GM23338 (cell line): ENCODE results near the gene FCN2. TPM values are rescaled to one million over a fixed set of nuclear protein-coding genes. Genes with fewer than 3 reads are reported as not detected.

Source experiments
- ATAC-seq: fragments of 200-7000 bp; cut with Tn5 transposase; 3 replicates; pipeline ENCODE4 v1.9.1; 2020
- DNase-seq: peaks from one replicate; pipeline ENCODE4 v3.0.0-alpha.2; 2015; ENCODE audit warnings: low spot score
- H2AFZ ChIP-seq: fragments of 200-600 bp; sonication (generic); 2 replicates; pipeline ENCODE4 v1.8.0; 2016; ENCODE audit warnings: antibody characterized with exemption, mild to moderate bottlenecking, moderate library complexity
- H3F3A ChIP-seq: fragments of 200-600 bp; sonication (generic); replicated peaks from 2 replicates; pipeline ENCODE4 v1.8.0; 2017; ENCODE audit warnings: antibody characterized with exemption, mixed run types, low read depth
- H3K27ac ChIP-seq: fragments of 200-600 bp; sonication (generic); 2 replicates; pipeline ENCODE4 v1.6.1; 2016; ENCODE audit warnings: low read depth
- H3K27me3 ChIP-seq: fragments of 200-600 bp; sonication (generic); 2 replicates; pipeline ENCODE4 v1.8.0; 2016; ENCODE audit warnings: mild to moderate bottlenecking, mixed run types, moderate library complexity; ENCODE audit not compliant: insufficient read depth
- H3K36me3 ChIP-seq: fragments of 200-600 bp; sonication (generic); 2 replicates; pipeline ENCODE4 v1.8.0; 2016; ENCODE audit warnings: mild to moderate bottlenecking; ENCODE audit not compliant: insufficient read depth
- H3K4me1 ChIP-seq: fragments of 200-600 bp; sonication (generic); 2 replicates; pipeline ENCODE4 v1.8.0; 2016; ENCODE audit warnings: mild to moderate bottlenecking, moderate library complexity; ENCODE audit not compliant: insufficient read depth
- H3K4me2 ChIP-seq: fragments of 200-600 bp; sonication (generic); 2 replicates; pipeline ENCODE4 v1.7.1; 2017; ENCODE audit warnings: mixed run types
- H3K4me3 ChIP-seq: fragments of 200-600 bp; sonication (generic); 2 replicates; pipeline ENCODE4 v1.6.1; 2016; ENCODE audit warnings: mixed run types
- H3K79me2 ChIP-seq: fragments of 200-600 bp; sonication (generic); replicated peaks from 2 replicates; pipeline ENCODE4 v1.8.0; 2017; ENCODE audit warnings: mild to moderate bottlenecking; ENCODE audit not compliant: insufficient read depth
- H3K9me2 ChIP-seq: fragments of 200-600 bp; sonication (generic); 2 replicates; pipeline ENCODE4 v1.8.0; 2017; ENCODE audit not compliant: insufficient read depth
- H4K20me1 ChIP-seq: fragments of 200-600 bp; sonication (generic); replicated peaks from 2 replicates; pipeline ENCODE4 v1.8.0; 2017; ENCODE audit warnings: mild to moderate bottlenecking; ENCODE audit not compliant: insufficient read depth
- H3K27ac Mint-ChIP-seq: 2 replicates; pipeline ENCODE4 v1.8.0; 2020; ENCODE audit warnings: inconsistent platforms, mild to moderate bottlenecking, moderate library complexity, mixed read lengths
- H3K27me3 Mint-ChIP-seq: 3 replicates; pipeline ENCODE4 v1.8.0; 2022; ENCODE audit warnings: low read depth, mild to moderate bottlenecking, moderate library complexity, mixed read lengths, inconsistent platforms; ENCODE audit not compliant: insufficient read depth, poor library complexity
- H3K36me3 Mint-ChIP-seq: 3 replicates; pipeline ENCODE4 v1.8.0; 2021; ENCODE audit warnings: low read depth, mild to moderate bottlenecking, inconsistent platforms, moderate library complexity, mixed read lengths
- H3K4me1 Mint-ChIP-seq: 3 replicates; pipeline ENCODE4 v1.8.0; 2020; ENCODE audit warnings: mild to moderate bottlenecking, inconsistent platforms, mixed read lengths
- H3K4me3 Mint-ChIP-seq: 3 replicates; pipeline ENCODE4 v1.8.0; 2021; ENCODE audit warnings: moderate library complexity, mild to moderate bottlenecking, inconsistent platforms, mixed read lengths
- H3K9me3 Mint-ChIP-seq: 3 replicates; pipeline ENCODE4 v1.8.0; 2020; ENCODE audit warnings: moderate library complexity, mild to moderate bottlenecking, inconsistent platforms, mixed read lengths
- EZH2phosphoT487 ChIP-seq: fragments of 200-600 bp; sonication (generic); IDR thresholded peaks from one replicate; pipeline ENCODE4 v1.8.1; 2018; ENCODE audit warnings: antibody characterized with exemption; ENCODE audit not compliant: unreplicated experiment
- JUNB ChIP-seq: IDR thresholded peaks from one replicate; pipeline ENCODE4 v1.6.1; 2016; ENCODE audit warnings: antibody characterized with exemption; ENCODE audit not compliant: unreplicated experiment
- STAT1 ChIP-seq: IDR thresholded peaks from one replicate; pipeline ENCODE4 v1.6.1; 2016; ENCODE audit warnings: antibody characterized with exemption; ENCODE audit not compliant: unreplicated experiment
- ZNF114 ChIP-seq: fragments of 250-450 bp; sonication (Bioruptor Pico); IDR thresholded peaks from 2 replicates; pipeline ENCODE4 v1.5.0; 2020; ENCODE audit warnings: mild to moderate bottlenecking, moderate library complexity
- ZNF331 ChIP-seq: fragments of 250-450 bp; sonication (Bioruptor Pico); IDR thresholded peaks from 2 replicates; pipeline ENCODE4 v1.5.0; 2020; ENCODE audit warnings: low read depth, mild to moderate bottlenecking, moderate library complexity
- polyA plus RNA-seq: library from polyadenylated mRNA; unstranded; fragments of >200 nt; fragmentation: Nextera tagmentation; extraction: Ambion mirVana; gene quantifications from 2 replicates; pipeline ENCODE4 v1.2.1, GENCODE V29; 2016
- total RNA-seq: library from RNA; depleted of rRNA; stranded (reverse); fragments of >200 nt; shearing (Covaris generic); gene quantifications from 2 replicates; pipeline ENCODE4 v1.2.3, GENCODE V29; 2014
- TF ChIP-seq, protein P1 (sequence below), 2 experiments: fragments of 200-600 bp in 1 of 2; sonication (generic) in 1 of 2; conservative IDR thresholded peaks; 2 replicates each; pipeline versions ENCODE4 v1.5.1 to v1.6.1; 2016 to 2017; ENCODE audit warnings: antibody characterized with exemption in 2 of 2, low read depth in 2 of 2, mild to moderate bottlenecking in 2 of 2, moderate library complexity in 1 of 2
- TF ChIP-seq, protein P2 (sequence below): IDR thresholded peaks from one replicate; pipeline ENCODE4 v1.6.1; 2018; ENCODE audit warnings: antibody characterized with exemption; ENCODE audit not compliant: unreplicated experiment
- TF ChIP-seq, protein P3 (sequence below): fragments of 250-450 bp; sonication (Bioruptor Pico); IDR thresholded peaks from 2 replicates; pipeline ENCODE4 v1.5.0; 2020; ENCODE audit warnings: mild to moderate bottlenecking, moderate library complexity

FCN2 gene
- total and polyA plus RNA-seq, 2 experiments from 2014 or later = not detected

DNA sequence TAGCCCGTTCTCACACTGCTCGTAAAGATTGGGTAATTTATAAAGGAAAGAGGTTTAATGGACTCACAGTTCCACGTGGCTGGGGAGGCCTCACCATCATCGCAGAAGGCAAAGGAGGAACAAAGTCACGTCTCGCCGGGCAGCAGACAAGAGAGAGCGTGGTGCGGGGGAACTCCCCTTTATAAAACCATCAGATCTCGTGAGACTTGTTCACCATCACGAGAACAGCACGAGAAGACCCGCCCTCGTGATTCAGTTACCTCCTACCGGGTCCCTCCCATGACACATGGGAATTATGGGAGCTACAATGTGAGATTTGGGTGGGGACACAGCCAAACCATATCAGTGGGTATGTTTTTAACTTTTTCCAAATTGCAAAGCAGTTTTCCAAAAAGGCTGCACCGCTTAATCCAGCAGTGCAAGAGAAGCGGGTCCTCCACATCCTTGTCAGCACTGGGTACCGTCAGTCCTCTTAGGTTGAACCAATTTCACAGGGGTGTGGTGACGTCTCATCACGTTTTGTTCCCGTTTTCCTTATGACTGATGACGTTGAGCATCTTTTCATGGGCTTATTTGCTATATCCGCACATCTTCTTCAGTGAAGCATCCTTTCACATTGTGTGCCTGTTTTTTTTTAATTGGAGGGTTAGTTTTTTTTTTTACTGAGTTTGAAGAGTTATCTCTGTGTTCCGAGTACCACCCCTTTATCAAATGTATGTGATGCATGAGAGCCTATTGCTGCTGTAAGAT lies 8.0 kb upstream of the FCN2 start:
- Histone ChIP-seq H2AFZ (no peak overlapping the region), H3K27ac (no peak overlapping the region), H3K4me1 (no peaks in the 10 kb centered on the region), H3F3A (no peaks in the 10 kb centered on the region), H3K36me3 (no peaks in the 10 kb centered on the region), H3K27me3 (no peaks in the 10 kb centered on the region), H3K9me2 (no peaks in the 10 kb centered on the region), H4K20me1 (no peaks in the 10 kb centered on the region), H3K79me2 (no peaks in the 10 kb centered on the region), H3K4me3 (no peak overlapping the region), H3K4me2 (no peak overlapping the region)
- no peak overlapping the region for H3K27ac Mint-ChIP-seq
- ATAC-seq (no peak), DNase-seq (no peak)
- no peaks in the 10 kb centered on the region for H3K36me3 Mint-ChIP-seq
- no peaks in the 10 kb centered on the region; the same call in 2 of the 3 replicates for H3K9me3 Mint-ChIP-seq
- TF ChIP-seq, protein P1, sequence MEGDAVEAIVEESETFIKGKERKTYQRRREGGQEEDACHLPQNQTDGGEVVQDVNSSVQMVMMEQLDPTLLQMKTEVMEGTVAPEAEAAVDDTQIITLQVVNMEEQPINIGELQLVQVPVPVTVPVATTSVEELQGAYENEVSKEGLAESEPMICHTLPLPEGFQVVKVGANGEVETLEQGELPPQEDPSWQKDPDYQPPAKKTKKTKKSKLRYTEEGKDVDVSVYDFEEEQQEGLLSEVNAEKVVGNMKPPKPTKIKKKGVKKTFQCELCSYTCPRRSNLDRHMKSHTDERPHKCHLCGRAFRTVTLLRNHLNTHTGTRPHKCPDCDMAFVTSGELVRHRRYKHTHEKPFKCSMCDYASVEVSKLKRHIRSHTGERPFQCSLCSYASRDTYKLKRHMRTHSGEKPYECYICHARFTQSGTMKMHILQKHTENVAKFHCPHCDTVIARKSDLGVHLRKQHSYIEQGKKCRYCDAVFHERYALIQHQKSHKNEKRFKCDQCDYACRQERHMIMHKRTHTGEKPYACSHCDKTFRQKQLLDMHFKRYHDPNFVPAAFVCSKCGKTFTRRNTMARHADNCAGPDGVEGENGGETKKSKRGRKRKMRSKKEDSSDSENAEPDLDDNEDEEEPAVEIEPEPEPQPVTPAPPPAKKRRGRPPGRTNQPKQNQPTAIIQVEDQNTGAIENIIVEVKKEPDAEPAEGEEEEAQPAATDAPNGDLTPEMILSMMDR (conservative IDR thresholded peaks at IDR 0.05; ENCODE audit: low read depth in 2 of 2) = no peak
- TF ChIP-seq, protein P2, sequence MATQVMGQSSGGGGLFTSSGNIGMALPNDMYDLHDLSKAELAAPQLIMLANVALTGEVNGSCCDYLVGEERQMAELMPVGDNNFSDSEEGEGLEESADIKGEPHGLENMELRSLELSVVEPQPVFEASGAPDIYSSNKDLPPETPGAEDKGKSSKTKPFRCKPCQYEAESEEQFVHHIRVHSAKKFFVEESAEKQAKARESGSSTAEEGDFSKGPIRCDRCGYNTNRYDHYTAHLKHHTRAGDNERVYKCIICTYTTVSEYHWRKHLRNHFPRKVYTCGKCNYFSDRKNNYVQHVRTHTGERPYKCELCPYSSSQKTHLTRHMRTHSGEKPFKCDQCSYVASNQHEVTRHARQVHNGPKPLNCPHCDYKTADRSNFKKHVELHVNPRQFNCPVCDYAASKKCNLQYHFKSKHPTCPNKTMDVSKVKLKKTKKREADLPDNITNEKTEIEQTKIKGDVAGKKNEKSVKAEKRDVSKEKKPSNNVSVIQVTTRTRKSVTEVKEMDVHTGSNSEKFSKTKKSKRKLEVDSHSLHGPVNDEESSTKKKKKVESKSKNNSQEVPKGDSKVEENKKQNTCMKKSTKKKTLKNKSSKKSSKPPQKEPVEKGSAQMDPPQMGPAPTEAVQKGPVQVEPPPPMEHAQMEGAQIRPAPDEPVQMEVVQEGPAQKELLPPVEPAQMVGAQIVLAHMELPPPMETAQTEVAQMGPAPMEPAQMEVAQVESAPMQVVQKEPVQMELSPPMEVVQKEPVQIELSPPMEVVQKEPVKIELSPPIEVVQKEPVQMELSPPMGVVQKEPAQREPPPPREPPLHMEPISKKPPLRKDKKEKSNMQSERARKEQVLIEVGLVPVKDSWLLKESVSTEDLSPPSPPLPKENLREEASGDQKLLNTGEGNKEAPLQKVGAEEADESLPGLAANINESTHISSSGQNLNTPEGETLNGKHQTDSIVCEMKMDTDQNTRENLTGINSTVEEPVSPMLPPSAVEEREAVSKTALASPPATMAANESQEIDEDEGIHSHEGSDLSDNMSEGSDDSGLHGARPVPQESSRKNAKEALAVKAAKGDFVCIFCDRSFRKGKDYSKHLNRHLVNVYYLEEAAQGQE = no peak
- TF ChIP-seq STAT1 (no peak), JUNB (no peak), ZNF331 (CRISPR knock-in tag) (no peak), ZNF114 (no peak), EZH2phosphoT487 (no peak)
- H3K4me1 Mint-ChIP-seq = no peaks in the 10 kb centered on the region
- peaks cover 1% of the 10 kb centered on the region for H3K27me3 Mint-ChIP-seq
- no peak overlapping the region for H3K4me3 Mint-ChIP-seq

DNA sequence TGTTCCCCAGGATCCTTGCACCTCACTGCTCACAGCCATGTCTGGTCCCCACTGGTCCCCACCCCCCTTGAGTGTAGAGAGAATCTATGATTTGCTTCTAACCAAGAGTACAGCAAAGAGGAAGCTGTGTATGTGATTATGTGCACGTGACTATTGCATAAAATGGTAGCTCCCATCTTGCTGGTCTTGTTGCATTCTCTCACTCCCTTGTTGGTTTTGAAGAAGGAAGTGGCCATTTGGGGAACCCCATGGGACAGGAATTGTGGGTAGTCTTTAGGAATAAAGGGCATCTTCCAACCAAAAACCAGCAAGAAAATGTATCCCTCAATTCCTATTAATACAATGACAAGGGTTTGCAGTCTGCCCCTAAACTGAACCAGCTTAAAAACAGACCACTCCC lies 5.2 kb upstream of the FCN2 start:
- Mint-ChIP-seq H3K27me3 (peaks cover 2% of the 10 kb centered on the region), H3K27ac (no peak overlapping the region), H3K36me3 (no peaks in the 10 kb centered on the region), H3K4me1 (no peaks in the 10 kb centered on the region), H3K4me3 (no peak overlapping the region), H3K9me3 (no peaks in the 10 kb centered on the region; the same call in 2 of the 3 replicates)
- ATAC-seq (no peak), DNase-seq (no peak)
- H3K36me3 ChIP-seq = no peaks in the 10 kb centered on the region
- no peaks in the 10 kb centered on the region for H3K4me1 ChIP-seq
- no peak overlapping the region for H3K4me2 ChIP-seq
- no peaks in the 10 kb centered on the region for H3K79me2 ChIP-seq
- H3K4me3 ChIP-seq = no peak overlapping the region
- H3F3A ChIP-seq = no peaks in the 10 kb centered on the region
- H4K20me1 ChIP-seq = no peaks in the 10 kb centered on the region
- H3K27ac ChIP-seq = no peak overlapping the region
- no peaks in the 10 kb centered on the region for H3K9me2 ChIP-seq
- no peak overlapping the region for H2AFZ ChIP-seq
- no peaks in the 10 kb centered on the region for H3K27me3 ChIP-seq
- TF ChIP-seq, protein P3, sequence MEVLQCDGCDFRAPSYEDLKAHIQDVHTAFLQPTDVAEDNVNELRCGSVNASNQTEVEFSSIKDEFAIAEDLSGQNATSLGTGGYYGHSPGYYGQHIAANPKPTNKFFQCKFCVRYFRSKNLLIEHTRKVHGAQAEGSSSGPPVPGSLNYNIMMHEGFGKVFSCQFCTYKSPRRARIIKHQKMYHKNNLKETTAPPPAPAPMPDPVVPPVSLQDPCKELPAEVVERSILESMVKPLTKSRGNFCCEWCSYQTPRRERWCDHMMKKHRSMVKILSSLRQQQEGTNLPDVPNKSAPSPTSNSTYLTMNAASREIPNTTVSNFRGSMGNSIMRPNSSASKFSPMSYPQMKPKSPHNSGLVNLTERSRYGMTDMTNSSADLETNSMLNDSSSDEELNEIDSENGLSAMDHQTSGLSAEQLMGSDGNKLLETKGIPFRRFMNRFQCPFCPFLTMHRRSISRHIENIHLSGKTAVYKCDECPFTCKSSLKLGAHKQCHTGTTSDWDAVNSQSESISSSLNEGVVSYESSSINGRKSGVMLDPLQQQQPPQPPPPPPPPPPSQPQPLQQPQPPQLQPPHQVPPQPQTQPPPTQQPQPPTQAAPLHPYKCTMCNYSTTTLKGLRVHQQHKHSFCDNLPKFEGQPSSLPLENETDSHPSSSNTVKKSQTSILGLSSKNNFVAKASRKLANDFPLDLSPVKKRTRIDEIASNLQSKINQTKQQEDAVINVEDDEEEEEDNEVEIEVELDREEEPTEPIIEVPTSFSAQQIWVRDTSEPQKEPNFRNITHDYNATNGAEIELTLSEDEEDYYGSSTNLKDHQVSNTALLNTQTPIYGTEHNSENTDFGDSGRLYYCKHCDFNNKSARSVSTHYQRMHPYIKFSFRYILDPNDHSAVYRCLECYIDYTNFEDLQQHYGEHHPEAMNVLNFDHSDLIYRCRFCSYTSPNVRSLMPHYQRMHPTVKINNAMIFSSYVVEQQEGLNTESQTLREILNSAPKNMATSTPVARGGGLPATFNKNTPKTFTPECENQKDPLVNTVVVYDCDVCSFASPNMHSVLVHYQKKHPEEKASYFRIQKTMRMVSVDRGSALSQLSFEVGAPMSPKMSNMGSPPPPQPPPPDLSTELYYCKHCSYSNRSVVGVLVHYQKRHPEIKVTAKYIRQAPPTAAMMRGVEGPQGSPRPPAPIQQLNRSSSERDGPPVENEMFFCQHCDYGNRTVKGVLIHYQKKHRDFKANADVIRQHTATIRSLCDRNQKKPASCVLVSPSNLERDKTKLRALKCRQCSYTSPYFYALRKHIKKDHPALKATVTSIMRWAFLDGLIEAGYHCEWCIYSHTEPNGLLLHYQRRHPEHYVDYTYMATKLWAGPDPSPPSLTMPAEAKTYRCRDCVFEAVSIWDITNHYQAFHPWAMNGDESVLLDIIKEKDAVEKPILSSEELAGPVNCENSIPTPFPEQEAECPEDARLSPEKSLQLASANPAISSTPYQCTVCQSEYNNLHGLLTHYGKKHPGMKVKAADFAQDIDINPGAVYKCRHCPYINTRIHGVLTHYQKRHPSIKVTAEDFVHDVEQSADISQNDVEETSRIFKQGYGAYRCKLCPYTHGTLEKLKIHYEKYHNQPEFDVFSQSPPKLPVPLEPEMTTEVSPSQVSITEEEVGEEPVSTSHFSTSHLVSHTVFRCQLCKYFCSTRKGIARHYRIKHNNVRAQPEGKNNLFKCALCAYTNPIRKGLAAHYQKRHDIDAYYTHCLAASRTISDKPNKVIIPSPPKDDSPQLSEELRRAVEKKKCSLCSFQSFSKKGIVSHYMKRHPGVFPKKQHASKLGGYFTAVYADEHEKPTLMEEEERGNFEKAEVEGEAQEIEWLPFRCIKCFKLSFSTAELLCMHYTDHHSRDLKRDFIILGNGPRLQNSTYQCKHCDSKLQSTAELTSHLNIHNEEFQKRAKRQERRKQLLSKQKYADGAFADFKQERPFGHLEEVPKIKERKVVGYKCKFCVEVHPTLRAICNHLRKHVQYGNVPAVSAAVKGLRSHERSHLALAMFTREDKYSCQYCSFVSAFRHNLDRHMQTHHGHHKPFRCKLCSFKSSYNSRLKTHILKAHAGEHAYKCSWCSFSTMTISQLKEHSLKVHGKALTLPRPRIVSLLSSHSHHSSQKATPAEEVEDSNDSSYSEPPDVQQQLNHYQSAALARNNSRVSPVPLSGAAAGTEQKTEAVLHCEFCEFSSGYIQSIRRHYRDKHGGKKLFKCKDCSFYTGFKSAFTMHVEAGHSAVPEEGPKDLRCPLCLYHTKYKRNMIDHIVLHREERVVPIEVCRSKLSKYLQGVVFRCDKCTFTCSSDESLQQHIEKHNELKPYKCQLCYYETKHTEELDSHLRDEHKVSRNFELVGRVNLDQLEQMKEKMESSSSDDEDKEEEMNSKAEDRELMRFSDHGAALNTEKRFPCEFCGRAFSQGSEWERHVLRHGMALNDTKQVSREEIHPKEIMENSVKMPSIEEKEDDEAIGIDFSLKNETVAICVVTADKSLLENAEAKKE (CRISPR knock-in tag) = no peak
